Neural cell (in vitro differentiated cells): ENCODE data around the gene MKX. TPM values are rescaled to one million over a fixed set of nuclear protein-coding genes. Genes with fewer than 3 reads are reported as not detected.

Experiments
- H2AFZ ChIP-seq: fragments of 200-600, 300-800 bp; sonication (generic), shearing (Covaris generic); 2 replicates; pipeline ENCODE4 v1.6.0; 2014; ENCODE audit warnings: low read depth, mild to moderate bottlenecking, antibody characterized with exemption, low read length, moderate library complexity
- H3F3A ChIP-seq: fragments of 200-600 bp; shearing (Covaris generic); 2 replicates; pipeline ENCODE4 v1.6.1; 2016; ENCODE audit warnings: mild to moderate bottlenecking, moderate library complexity, mixed read lengths, antibody characterized with exemption, low read length; ENCODE audit not compliant: insufficient read depth, poor library complexity, severe bottlenecking
- H3K27ac ChIP-seq: fragments of 200-600, 300-800 bp; sonication (generic), shearing (Covaris generic); 2 replicates; pipeline ENCODE4 v1.5.1; 2014; ENCODE audit warnings: mild to moderate bottlenecking, low read length, moderate library complexity
- H3K27me3 ChIP-seq: fragments of 300-800, 200-600 bp; sonication (generic), shearing (Covaris generic); 2 replicates; pipeline ENCODE4 v1.6.0; 2014; ENCODE audit warnings: mild to moderate bottlenecking, low read depth, low read length, moderate library complexity; ENCODE audit not compliant: insufficient read depth
- H3K36me3 ChIP-seq: fragments of 300-800, 200-600 bp; sonication (generic), shearing (Covaris generic); 2 replicates; pipeline ENCODE4 v1.5.1; 2014; ENCODE audit warnings: mild to moderate bottlenecking, antibody characterized with exemption, low read length, moderate library complexity; ENCODE audit not compliant: insufficient read depth
- H3K4me2 ChIP-seq: fragments of 300-800, 200-600 bp; sonication (generic), shearing (Covaris generic); 2 replicates; pipeline ENCODE4 v1.6.0; 2014; ENCODE audit warnings: mild to moderate bottlenecking, low read length
- H3K4me3 ChIP-seq: fragments of 300-800, 200-600 bp; sonication (generic), shearing (Covaris generic); 2 replicates; pipeline ENCODE4 v1.5.1; 2014; ENCODE audit warnings: mild to moderate bottlenecking, low read length, moderate library complexity
- H3K79me2 ChIP-seq: fragments of 200-600 bp; shearing (Covaris generic); replicated peaks from 2 replicates; pipeline ENCODE4 v1.6.0; 2014; ENCODE audit warnings: mild to moderate bottlenecking, low read length, moderate library complexity; ENCODE audit not compliant: insufficient read depth
- H3K9ac ChIP-seq: fragments of 300-800, 200-600 bp; sonication (generic), shearing (Covaris generic); 2 replicates; pipeline ENCODE4 v1.6.1; 2016; ENCODE audit warnings: mild to moderate bottlenecking, low read length, mixed read lengths
- H3K9me2 ChIP-seq: fragments of 200-600 bp; shearing (Covaris generic); 2 replicates; pipeline ENCODE4 v1.6.1; 2016; ENCODE audit warnings: mild to moderate bottlenecking, low read length, mixed read lengths; ENCODE audit not compliant: insufficient read depth
- H3K9me3 ChIP-seq: fragments of 200-600, 300-800 bp; sonication (generic), shearing (Covaris generic); 2 replicates; pipeline ENCODE4 v1.6.1; 2016; ENCODE audit warnings: mild to moderate bottlenecking, mixed run types, low read length, moderate library complexity, mixed read lengths
- H4K20me1 ChIP-seq: fragments of 200-600 bp; shearing (Covaris generic); 2 replicates; pipeline ENCODE4 v1.6.1; 2016; ENCODE audit warnings: mild to moderate bottlenecking, mixed run types; ENCODE audit not compliant: insufficient read depth
- CTCF ChIP-seq: fragments of 450-650 bp; IDR thresholded peaks from 2 replicates; pipeline ENCODE4 v1.5.1; 2014; ENCODE audit warnings: antibody characterized with exemption, mild to moderate bottlenecking, moderate library complexity; ENCODE audit not compliant: poor library complexity, severe bottlenecking
- EP300 ChIP-seq: fragments of 450-650 bp; conservative IDR thresholded peaks from 2 replicates; pipeline ENCODE4 v1.6.1; 2014; ENCODE audit warnings: antibody characterized with exemption, mild to moderate bottlenecking, moderate library complexity; ENCODE audit not compliant: poor library complexity, severe bottlenecking
- EZH2 ChIP-seq: fragments of 200-600, 300-800 bp; shearing (Covaris generic), sonication (generic); IDR thresholded peaks from 2 replicates; pipeline ENCODE4 v1.6.1; 2014; ENCODE audit warnings: antibody characterized with exemption, low read length, borderline replicate concordance, mild to moderate bottlenecking; ENCODE audit not compliant: insufficient read depth, poor library complexity, severe bottlenecking
- MXI1 ChIP-seq: fragments of 450-650 bp; conservative IDR thresholded peaks from 2 replicates; pipeline ENCODE4 v1.6.1; 2014; ENCODE audit warnings: antibody characterized with exemption, mild to moderate bottlenecking; ENCODE audit not compliant: poor library complexity, severe bottlenecking
- POLR2AphosphoS5 ChIP-seq: IDR thresholded peaks from 2 replicates; pipeline ENCODE4 v1.6.1; 2012
- RAD21 ChIP-seq: fragments of 450-650 bp; conservative IDR thresholded peaks from 2 replicates; pipeline ENCODE4 v1.6.1; 2014; ENCODE audit warnings: antibody characterized with exemption, mild to moderate bottlenecking, moderate library complexity
- REST ChIP-seq: IDR thresholded peaks from 2 replicates; pipeline ENCODE4 v1.6.1; 2012; ENCODE audit warnings: borderline replicate concordance
- SMC3 ChIP-seq: fragments of 450-650 bp; conservative IDR thresholded peaks from 2 replicates; pipeline ENCODE4 v1.6.1; 2014; ENCODE audit warnings: antibody characterized with exemption, mild to moderate bottlenecking, moderate library complexity; ENCODE audit not compliant: poor library complexity
- TAF1 ChIP-seq: IDR thresholded peaks from 2 replicates; pipeline ENCODE4 v1.6.1; 2012; ENCODE audit warnings: low read depth
- polyA plus RNA-seq: library from polyadenylated mRNA; depleted of rRNA; stranded (reverse); fragments of >200 nt; gene quantifications from 2 replicates; pipeline ENCODE4 v1.2.3, GENCODE V29; 2014

The MKX gene
- polyA plus RNA-seq, 1 donor from 2014 or later = not detected

- H2AFZ ChIP-seq = no peak overlapping the region
- H3K9ac ChIP-seq = no peak overlapping the region
- H3K79me2 ChIP-seq = no peaks in the 10 kb centered on the region
- no peak overlapping the region for H3K4me2 ChIP-seq
- TF ChIP-seq REST (no peak), CTCF (no peak), POLR2AphosphoS5 (no peak), MXI1 (no peak), TAF1 (no peak), RAD21 (no peak), EP300 (no peak), EZH2 (no peak), SMC3 (no peak)
- no peaks in the 10 kb centered on the region for H3F3A ChIP-seq
- H3K27ac ChIP-seq = no peak overlapping the region
- H3K9me2 ChIP-seq = no peaks in the 10 kb centered on the region
- no peaks in the 10 kb centered on the region for H3K36me3 ChIP-seq
- no peaks in the 10 kb centered on the region for H3K9me3 ChIP-seq
- no peaks in the 10 kb centered on the region for H4K20me1 ChIP-seq
- no peak overlapping the region for H3K4me3 ChIP-seq
- H3K27me3 ChIP-seq = no peaks in the 10 kb centered on the region
Measured at GRCh38 chr10:27655296-27655695, 90.3 kb downstream of the MKX start.

GRCh38 chr10:27654284-27654683 is 91.3 kb downstream of the MKX start:
- H3K9me3 ChIP-seq = no peaks in the 10 kb centered on the region
- H3F3A ChIP-seq = no peaks in the 10 kb centered on the region
- TF ChIP-seq EP300 (no peak), RAD21 (no peak), REST (no peak), POLR2AphosphoS5 (no peak), EZH2 (no peak), TAF1 (no peak), MXI1 (no peak), SMC3 (no peak), CTCF (no peak)
- H3K9ac ChIP-seq = no peak overlapping the region
- no peaks in the 10 kb centered on the region for H3K36me3 ChIP-seq
- H3K79me2 ChIP-seq = no peaks in the 10 kb centered on the region
- H3K27ac ChIP-seq = no peak overlapping the region
- H3K9me2 ChIP-seq = no peaks in the 10 kb centered on the region
- H3K4me2 ChIP-seq = no peak overlapping the region
- H2AFZ ChIP-seq = no peak overlapping the region
- no peaks in the 10 kb centered on the region for H4K20me1 ChIP-seq
- no peaks in the 10 kb centered on the region for H3K27me3 ChIP-seq
- no peak overlapping the region for H3K4me3 ChIP-seq
